Measurements from ENCODE around the gene CXXC5.

CXXC5 gene

DNA sequence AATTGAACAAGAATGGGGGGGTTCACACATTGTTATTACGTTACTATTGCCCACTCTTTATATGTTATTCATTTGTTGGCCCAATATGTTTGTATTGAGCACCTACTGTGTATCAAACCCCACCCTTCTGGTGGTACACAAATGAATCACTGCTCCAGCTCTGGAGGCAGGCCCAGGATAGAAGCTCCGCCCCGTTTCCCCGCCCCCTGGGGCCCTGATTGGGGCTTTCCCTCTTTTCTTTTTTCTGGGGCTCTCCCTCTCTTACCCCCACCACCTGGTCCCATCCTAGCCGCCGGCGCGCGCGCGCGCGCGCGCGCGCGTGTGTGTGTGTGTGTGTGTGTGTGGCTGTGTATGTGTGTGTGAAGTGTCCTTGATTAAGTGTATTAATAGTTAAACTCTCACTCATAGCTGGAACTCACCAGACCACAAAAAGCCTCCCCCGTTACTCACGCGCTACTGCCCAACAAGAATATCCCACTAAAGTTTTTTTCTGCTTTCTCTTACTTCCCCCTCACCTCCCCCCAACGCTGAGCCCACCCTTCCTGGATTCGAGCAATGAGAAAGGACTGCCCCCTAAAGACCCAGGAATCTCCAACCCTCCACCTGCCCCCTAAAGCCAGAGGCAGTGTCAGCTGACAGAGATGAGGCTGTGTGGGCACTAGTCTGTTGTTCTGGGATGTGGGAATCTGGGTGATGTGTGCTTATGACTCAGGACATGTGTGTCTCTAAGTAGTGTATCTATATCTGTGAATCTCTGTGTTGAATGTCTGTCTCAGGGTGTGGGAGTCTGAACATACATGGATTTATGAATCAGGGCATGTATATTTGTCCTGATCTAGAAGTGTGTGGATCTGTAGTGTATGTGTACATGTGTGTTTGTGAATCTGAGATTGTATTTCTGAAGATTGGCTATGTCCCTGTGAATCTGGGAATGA is 4.0 kb downstream of the CXXC5 start:
- peak; percentile 91 for DNase-seq (ENCODE audit: low spot score)

GRCh38 chr5:139652788-139653241 is 4.7 kb downstream of the CXXC5 start:
- no peak for DNase-seq (ENCODE audit: low spot score)

- DNase-seq (ENCODE audit: low spot score) = no peak
Measured at GRCh38 chr5:139653616-139654015, 5.5 kb downstream of the CXXC5 start.

- DNase-seq (ENCODE audit: low spot score) = no peak
Measured at GRCh38 chr5:139654464-139654863, 6.3 kb downstream of the CXXC5 start.

DNA sequence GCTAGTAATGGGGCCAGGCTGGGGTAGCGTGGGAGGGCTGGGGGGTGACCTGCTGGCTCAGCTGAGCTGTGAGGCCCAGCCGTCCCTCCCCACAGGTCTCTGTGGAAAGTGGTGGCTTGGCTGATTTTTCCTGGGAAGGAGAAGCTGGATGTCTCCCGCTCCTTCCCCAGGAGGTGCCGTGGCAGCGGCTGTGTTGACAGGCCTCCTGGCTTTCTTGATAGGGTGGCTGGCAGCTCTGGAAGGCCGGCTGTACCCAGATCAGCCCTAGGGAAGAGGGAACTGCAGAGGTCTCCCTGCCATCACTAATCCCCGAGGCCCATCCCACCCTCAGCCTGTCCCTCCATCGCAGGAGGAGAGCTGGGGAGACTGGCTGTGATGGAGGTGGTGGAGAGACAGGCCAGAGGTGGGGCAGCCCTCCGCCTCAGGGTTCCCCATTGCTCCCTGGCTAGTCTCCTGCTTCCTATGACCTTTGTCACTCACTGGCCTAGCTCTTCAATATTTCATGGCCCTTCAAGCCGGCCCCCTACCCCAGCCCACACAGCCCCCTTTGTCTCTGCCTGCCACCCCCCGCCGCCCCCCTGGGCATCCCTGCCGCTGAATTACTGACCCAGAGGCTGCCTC is 6.8 kb downstream of the CXXC5 start:
- no peak for DNase-seq (ENCODE audit: low spot score)

GRCh38 chr5:139655727-139656271 is 7.7 kb downstream of the CXXC5 start:
- no peak for DNase-seq (ENCODE audit: low spot score)

DNA sequence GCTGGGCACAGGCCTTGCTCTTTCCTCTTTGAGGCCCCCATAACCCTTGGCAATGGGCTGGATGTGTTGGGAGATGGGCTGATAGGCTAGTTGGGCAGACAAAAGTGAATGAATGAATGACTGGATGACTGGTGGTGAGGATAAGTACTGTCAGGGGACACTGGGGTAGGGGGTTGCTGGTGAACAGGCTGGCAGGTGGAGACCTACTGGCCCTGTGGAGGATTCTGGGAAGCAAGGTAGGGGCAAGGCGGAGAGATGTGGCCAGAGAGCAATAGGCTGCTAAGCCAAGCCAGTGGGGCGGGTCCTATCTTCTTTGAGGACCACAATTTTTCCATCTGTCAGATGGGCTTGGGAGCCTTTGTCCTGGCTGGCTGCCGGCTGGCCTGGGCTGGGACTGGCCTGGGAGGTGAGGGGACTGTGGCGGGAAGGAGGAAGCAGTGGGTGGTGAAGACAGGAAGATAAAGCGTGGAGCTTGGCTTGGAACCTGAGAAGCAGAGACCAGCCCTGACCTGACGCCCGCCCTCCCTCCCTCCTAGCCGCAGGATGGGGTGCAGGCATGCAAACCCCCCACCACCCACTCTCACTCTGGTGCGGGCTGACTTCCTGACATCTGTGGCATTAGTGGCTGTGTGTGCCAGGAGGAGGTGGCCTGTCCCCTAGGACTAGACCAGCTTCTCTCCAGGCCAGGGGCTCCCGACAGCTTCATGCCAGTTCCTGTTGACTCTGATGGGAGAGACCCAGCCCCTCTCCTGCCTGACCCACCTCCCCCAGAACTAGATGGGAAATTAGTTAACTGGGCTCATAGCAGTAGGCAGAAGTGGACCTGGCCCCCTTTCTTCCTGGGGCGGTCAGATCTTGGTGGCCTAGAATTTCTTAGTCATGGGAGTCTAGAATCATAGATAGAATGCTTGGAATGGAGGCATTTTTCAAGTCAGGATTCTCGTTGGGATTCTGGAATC is 9.5 kb downstream of the CXXC5 start:
- DNase-seq (ENCODE audit: low spot score) = no peak

GRCh38 chr5:139658501-139658927 is 10.4 kb downstream of the CXXC5 start:
- DNase-seq (ENCODE audit: low spot score) = no peak

DNA sequence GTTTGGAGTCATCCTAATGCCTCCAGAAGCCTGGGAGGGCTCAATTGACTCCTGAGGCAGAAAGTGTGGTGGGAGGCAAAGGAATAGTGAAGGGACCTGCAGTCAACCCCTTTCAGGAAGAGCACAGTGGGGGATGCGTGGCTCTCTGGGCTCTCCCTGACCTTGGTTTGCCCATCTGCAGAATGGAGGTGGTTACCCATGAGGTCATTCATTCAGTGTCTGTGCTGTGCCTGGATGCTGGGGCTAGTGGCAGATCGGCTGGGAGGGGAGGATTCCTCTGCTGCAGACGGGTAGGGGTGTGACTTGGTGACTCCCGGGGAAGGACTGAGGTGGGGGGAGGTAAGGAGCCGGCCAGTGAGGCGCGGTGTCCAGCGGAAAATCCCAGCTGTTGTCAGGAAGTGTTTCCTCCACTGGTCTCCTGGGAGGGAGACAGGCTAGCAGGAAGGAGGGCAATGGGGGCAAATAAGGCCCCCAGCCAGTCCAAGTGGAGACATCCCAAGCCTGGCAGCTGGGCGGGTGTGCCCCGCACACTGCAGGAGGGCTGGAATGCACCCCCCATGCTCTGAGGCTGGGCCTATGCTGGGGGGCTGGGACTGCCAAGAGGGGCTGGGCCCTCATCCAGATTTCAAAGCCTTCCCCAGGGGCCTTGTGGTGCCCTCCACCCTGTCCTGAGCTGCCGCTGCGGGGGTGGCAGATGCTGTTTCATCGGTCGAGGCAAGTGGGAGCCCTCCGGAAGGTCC is 10.9 kb downstream of the CXXC5 start:
- DNase-seq (ENCODE audit: low spot score) = no peak

- DNase-seq (ENCODE audit: low spot score) = no peak
Measured at GRCh38 chr5:139659695-139660101, 11.5 kb downstream of the CXXC5 start.

DNA sequence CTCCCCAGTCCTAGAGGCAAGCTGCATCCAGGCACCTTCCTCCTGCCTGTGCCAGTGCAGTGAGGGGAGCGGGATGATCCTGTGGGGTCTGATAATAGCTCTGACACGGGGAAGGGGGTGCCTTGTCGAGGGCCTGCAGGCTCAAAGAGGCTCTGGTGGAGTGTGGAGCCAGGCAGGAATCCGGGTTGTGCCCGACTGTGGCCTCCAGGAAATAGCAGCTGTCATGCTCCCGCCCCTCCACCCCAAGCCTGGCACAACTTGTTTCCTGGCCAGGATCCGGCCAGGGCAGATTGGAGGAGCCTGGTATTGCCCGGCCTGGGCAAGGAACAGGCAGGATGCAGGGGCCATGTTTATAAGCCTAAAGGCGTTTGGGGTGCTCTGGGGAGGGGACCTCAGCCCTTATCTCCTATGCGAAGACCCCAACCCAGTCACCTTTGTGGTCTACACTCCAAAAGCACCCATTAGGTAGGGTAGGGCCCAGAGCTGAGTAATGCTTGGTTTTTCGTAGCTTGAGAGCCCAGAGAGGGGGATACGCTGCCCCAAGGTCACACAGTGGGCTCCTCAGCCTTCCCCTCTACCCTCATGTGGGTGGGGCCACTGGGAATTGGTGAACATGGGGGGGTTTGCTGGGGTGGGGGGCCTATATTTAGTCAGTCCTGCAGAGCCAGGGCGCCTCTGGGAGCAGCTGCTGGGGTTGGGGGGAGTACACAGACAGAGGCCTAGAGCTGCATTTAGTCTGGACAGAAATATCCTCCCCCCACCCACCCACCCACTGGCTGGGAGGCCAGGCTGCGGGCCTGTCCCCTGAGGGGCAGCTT is 12.2 kb downstream of the CXXC5 start:
- peak; percentile 95 for DNase-seq (ENCODE audit: low spot score)

- DNase-seq (ENCODE audit: low spot score) = peak; percentile 88
Measured at GRCh38 chr5:139660923-139661814, 13.0 kb downstream of the CXXC5 start.

- no peak for DNase-seq (ENCODE audit: low spot score)
Measured at GRCh38 chr5:139662617-139663016, 14.5 kb downstream of the CXXC5 start.

- no peak for DNase-seq (ENCODE audit: low spot score)
Measured at GRCh38 chr5:139663207-139664085, 15.3 kb downstream of the CXXC5 start.

DNA sequence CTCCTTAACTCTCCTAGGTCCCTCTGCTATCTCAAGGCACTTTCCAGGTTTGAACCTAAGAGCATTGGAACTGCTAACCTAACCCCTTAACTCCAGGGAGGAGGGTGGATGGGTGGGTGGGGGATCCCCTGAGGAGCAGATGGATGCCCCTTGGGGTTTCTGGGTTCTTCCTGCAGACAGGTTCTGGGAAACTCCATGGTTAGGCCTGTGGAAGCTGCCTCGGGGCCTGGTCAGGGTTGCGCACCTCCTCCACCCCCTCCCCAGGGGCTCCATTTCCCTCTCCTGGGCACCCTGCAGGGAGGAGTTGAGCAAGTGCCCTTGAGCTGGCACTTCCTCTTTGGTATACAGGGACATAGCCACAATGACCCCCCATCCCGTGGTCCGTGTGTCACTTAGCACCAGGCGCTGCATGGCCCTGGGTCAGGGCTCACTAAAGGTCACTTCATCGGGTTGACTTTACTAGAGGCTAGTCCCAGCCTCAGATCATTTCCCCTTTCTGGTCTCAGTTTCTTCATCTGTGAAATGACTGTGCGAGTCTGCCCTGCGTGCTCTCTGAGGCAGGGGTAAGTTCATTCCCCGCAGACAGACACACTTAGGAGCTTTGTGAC is 16.0 kb downstream of the CXXC5 start:
- peak; percentile 67 for DNase-seq (ENCODE audit: low spot score)

DNA sequence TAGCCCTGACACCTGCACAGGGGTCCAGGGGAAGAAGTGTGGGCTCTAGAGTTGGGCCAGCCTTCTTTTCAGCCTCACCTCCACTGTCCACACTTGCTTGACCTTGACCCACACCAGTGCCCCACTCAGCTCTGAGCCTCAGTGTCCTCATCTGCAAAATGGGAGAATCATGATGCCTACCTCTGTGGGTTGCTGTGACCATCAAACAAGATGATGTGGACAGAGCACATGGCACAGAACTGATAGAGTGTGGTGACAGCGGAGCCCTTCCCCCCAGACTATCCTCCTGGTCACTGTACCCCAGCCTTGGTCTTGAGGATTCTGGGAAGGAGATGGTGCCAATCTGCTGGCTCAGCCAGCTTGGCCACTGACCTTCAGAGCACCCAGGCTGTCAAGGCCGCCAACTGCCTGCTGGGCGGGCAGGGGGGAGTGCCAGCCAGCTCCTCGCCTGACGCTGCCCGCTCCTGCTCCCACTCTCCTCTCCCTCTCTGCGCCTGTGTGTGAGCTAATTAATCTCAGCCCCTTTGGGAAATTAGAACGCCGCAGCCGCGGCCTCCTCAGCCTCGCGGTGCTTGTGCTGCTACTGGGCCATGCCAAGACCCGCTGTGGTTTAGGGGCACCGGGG is 16.7 kb downstream of the CXXC5 start:
- DNase-seq (ENCODE audit: low spot score) = peak; percentile 80

DNA sequence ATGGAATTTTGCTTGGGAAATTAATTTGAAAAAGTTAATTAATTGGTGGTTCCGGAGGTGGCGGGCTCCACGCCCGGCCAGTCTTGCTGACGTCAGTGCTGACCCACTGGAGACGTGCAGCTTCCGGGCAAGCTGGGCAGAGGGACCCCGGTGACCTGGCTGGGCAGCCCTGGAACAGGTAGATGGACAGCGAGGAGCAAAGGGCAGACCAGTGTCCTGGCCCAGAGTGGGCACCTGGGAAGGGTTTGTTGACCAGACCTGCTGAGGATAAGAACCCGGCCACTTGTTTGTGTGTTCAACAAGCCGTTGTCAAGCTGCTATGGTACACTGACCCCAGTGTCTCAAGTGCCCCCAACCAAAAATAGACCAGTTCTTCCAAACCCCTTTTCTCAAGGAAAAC is 17.5 kb downstream of the CXXC5 start:
- DNase-seq (ENCODE audit: low spot score) = no peak
